Stimulated activated CD8-positive, alpha-beta memory T cell treated with anti-CD3 and anti-CD28 coated beads, Interleukin-15, amount 100 ng/mL, for 4 hours (primary cell): ENCODE data around the gene RAB41.
"Not testable (repeated sequence)": the region's sequence is repeated elsewhere in the genome, so short reads cannot be mapped to it uniquely, and the experiment has no call there.

Experiments
- DNase-seq, 2 donors: peaks; one replicate each; pipeline ENCODE4 v3.0.0-alpha.2; 2020; ENCODE audit warnings: low read depth in 2 of 2

The RAB41 gene

GRCh38 chrX:70281951-70282350 is at the start of gene RAB41:
Gene RAB41 (plus strand): TSS chrX:70282172. CDS start chrX:70282218, 46 bp downstream.
- no peak for DNase-seq

- DNase-seq, result no peak
Observed at GRCh38 chrX:70234355-70234754, 47.6 kb upstream of the RAB41 start, which contains the start of gene AWAT1. Gene AWAT1 (plus strand): TSS chrX:70234655. CDS start chrX:70234696, 41 bp downstream.

- no peak for DNase-seq
Observed at GRCh38 chrX:70240751-70241150, 41.2 kb upstream of the RAB41 start.

- DNase-seq, result no peak
Observed at GRCh38 chrX:70241501-70241900, 40.5 kb upstream of the RAB41 start.

GRCh38 chrX:70243601-70244000 is 38.4 kb upstream of the RAB41 start:
- DNase-seq, result not testable (repeated sequence)

GRCh38 chrX:70244881-70245280 is 37.1 kb upstream of the RAB41 start:
- DNase-seq, result no peak

GRCh38 chrX:70247252-70247651 is 34.7 kb upstream of the RAB41 start:
- DNase-seq, result no peak

- DNase-seq, result no peak
Observed at GRCh38 chrX:70252491-70252890, 29.5 kb upstream of the RAB41 start.

GRCh38 chrX:70253377-70254062 is 28.5 kb upstream of the RAB41 start:
- no peak for DNase-seq

GRCh38 chrX:70254063-70254400 is 27.9 kb upstream of the RAB41 start:
- no peak for DNase-seq

- DNase-seq, result no peak
Observed at GRCh38 chrX:70254909-70255308, 27.1 kb upstream of the RAB41 start.

GRCh38 chrX:70255452-70255851 is 26.5 kb upstream of the RAB41 start:
- no peak for DNase-seq

GRCh38 chrX:70257423-70258288 is 24.3 kb upstream of the RAB41 start:
- DNase-seq, result no peak

GRCh38 chrX:70260104-70260503 is 21.9 kb upstream of the RAB41 start, which contains the start of gene P2RY4:
Gene P2RY4 (minus strand): TSS chrX:70260204. CDS start chrX:70259624, 580 bp downstream.
- no peak for DNase-seq

- no peak for DNase-seq
Observed at GRCh38 chrX:70262952-70263567, 18.9 kb upstream of the RAB41 start.

- DNase-seq, result no peak
Observed at GRCh38 chrX:70264784-70265183, 17.2 kb upstream of the RAB41 start.

GRCh38 chrX:70268034-70268433 is 13.9 kb upstream of the RAB41 start, which contains the start of gene ARR3:
Gene ARR3 (plus strand): TSS chrX:70268334. CDS start chrX:70269386, 1,052 bp downstream.
- no peak for DNase-seq

GRCh38 chrX:70274029-70274428 is 7.9 kb upstream of the RAB41 start:
- DNase-seq, result not testable (repeated sequence)

GRCh38 chrX:70279081-70279480 is 2.9 kb upstream of the RAB41 start:
- no peak for DNase-seq

- no peak for DNase-seq
Observed at GRCh38 chrX:70280573-70280972, 1.4 kb upstream of the RAB41 start.

- DNase-seq, result no peak
Observed at GRCh38 chrX:70289168-70289792, 7.3 kb downstream of the RAB41 start.
